HG03159 (cell line): ENCODE data around the gene OR4D2.
"Not testable (repeated sequence)": the region's sequence is repeated elsewhere in the genome, so short reads cannot be mapped to it uniquely, and the experiment has no call there.

Source experiments
- ATAC-seq: cut with Tn5 transposase; IDR thresholded peaks from one replicate; pipeline ENCODE4 v1.9.1; 2021; ENCODE audit warnings: mild to moderate bottlenecking, moderate library complexity; ENCODE audit not compliant: unreplicated experiment

The OR4D2 gene

GRCh38 chr17:58166682-58167081, at the start of gene OR4D2:
Gene OR4D2 (plus strand): TSS chr17:58166982. CDS start chr17:58169656, 2,674 bp downstream.
- no peak for ATAC-seq

GRCh38 chr17:58117382-58117781, 49.4 kb upstream of the OR4D2 start:
- ATAC-seq, result no peak

GRCh38 chr17:58119491-58119890, 47.3 kb upstream of the OR4D2 start:
- no peak for ATAC-seq

GRCh38 chr17:58120195-58120822, 46.5 kb upstream of the OR4D2 start:
- ATAC-seq, result no peak

- no peak for ATAC-seq
These were observed 44.9 kb upstream of the OR4D2 start for GRCh38 chr17:58121925-58122324.

GRCh38 chr17:58127846-58128245, 38.9 kb upstream of the OR4D2 start:
- no peak for ATAC-seq

- ATAC-seq, result not testable (repeated sequence)
These were observed 34.1 kb upstream of the OR4D2 start for GRCh38 chr17:58132697-58133096.

- no peak for ATAC-seq
These were observed 30.0 kb upstream of the OR4D2 start for GRCh38 chr17:58136669-58137279.

- no peak for ATAC-seq
These were observed 25.3 kb upstream of the OR4D2 start for GRCh38 chr17:58141505-58141904.

GRCh38 chr17:58143335-58143734, 23.4 kb upstream of the OR4D2 start:
- not testable (repeated sequence) for ATAC-seq

- no peak for ATAC-seq
These were observed 22.0 kb upstream of the OR4D2 start for GRCh38 chr17:58144801-58145200.

GRCh38 chr17:58147930-58148434, 18.8 kb upstream of the OR4D2 start, which contains the start of gene OR4D1:
Gene OR4D1 (plus strand): TSS chr17:58148384. CDS start chr17:58155154, 6,770 bp downstream.
- no peak for ATAC-seq

GRCh38 chr17:58148609-58149008, 18.2 kb upstream of the OR4D2 start:
- ATAC-seq, result no peak

- ATAC-seq, result no peak
These were observed 16.4 kb upstream of the OR4D2 start for GRCh38 chr17:58150394-58150793.

GRCh38 chr17:58153046-58153445, 13.7 kb upstream of the OR4D2 start:
- ATAC-seq, result no peak

- no peak for ATAC-seq
These were observed 13.1 kb upstream of the OR4D2 start for GRCh38 chr17:58153671-58154070.

- ATAC-seq, result no peak
These were observed 9.7 kb upstream of the OR4D2 start for GRCh38 chr17:58156839-58157803.

- no peak for ATAC-seq
These were observed 8.6 kb upstream of the OR4D2 start for GRCh38 chr17:58158181-58158580.

GRCh38 chr17:58161566-58161965, 5.2 kb upstream of the OR4D2 start:
- ATAC-seq, result no peak

GRCh38 chr17:58165981-58166380, 801 bp upstream of the OR4D2 start:
- no peak for ATAC-seq

GRCh38 chr17:58170622-58171021, 3.8 kb downstream of the OR4D2 start:
- ATAC-seq, result no peak
